Endodermal cell (in vitro differentiated cells): ENCODE results near the gene CACNA1H. TPM values are rescaled to one million over a fixed set of nuclear protein-coding genes. Genes with fewer than 3 reads are reported as not detected.

ENCODE experiments used
- DNase-seq: peaks from one replicate; pipeline ENCODE4 v3.0.0-alpha.2; 2017
- H3K27ac ChIP-seq: 2 replicates; pipeline ENCODE4 v1.5.1; 2013; ENCODE audit warnings: mild to moderate bottlenecking, low read depth, low read length, moderate library complexity
- H3K27me3 ChIP-seq: 2 replicates; pipeline ENCODE4 v1.6.1; 2013; ENCODE audit warnings: mild to moderate bottlenecking, low read length, moderate library complexity; ENCODE audit not compliant: insufficient read depth, control insufficient read depth, poor library complexity, severe bottlenecking
- H3K36me3 ChIP-seq: 2 replicates; pipeline ENCODE4 v1.7.0; 2013; ENCODE audit warnings: mild to moderate bottlenecking, low read length, moderate library complexity; ENCODE audit not compliant: control insufficient read depth, insufficient read depth
- H3K4me1 ChIP-seq: one replicate; pipeline ENCODE4 v1.7.0; 2013; ENCODE audit warnings: low read length; ENCODE audit not compliant: control insufficient read depth, insufficient read depth
- H3K4me3 ChIP-seq: 2 replicates; pipeline ENCODE4 v1.5.1; 2013; ENCODE audit warnings: mild to moderate bottlenecking, low read length, moderate library complexity
- H3K9ac ChIP-seq: 2 replicates; pipeline ENCODE4 v1.6.1; 2013; ENCODE audit warnings: mild to moderate bottlenecking, low read length, moderate library complexity; ENCODE audit not compliant: poor library complexity, severe bottlenecking; ENCODE audit errors: extremely low read depth
- H3K9me3 ChIP-seq: 2 replicates; pipeline ENCODE4 v1.6.1; 2013; ENCODE audit warnings: mild to moderate bottlenecking, low read length, moderate library complexity; ENCODE audit not compliant: control insufficient read depth
- H3K27ac Mint-ChIP-seq: 2 replicates; pipeline ENCODE4 v1.8.0; 2020; ENCODE audit warnings: mixed read lengths
- H3K27me3 Mint-ChIP-seq: 2 replicates; pipeline ENCODE4 v1.8.0; 2021; ENCODE audit warnings: mild to moderate bottlenecking, mixed read lengths; ENCODE audit not compliant: insufficient read depth
- H3K36me3 Mint-ChIP-seq: 2 replicates; pipeline ENCODE4 v1.8.0; 2020; ENCODE audit warnings: low read depth, mixed read lengths
- H3K4me1 Mint-ChIP-seq: 2 replicates; pipeline ENCODE4 v1.8.0; 2020; ENCODE audit warnings: mixed read lengths
- H3K4me3 Mint-ChIP-seq: 2 replicates; pipeline ENCODE4 v1.8.0; 2020; ENCODE audit warnings: mild to moderate bottlenecking, moderate library complexity, mixed read lengths
- H3K9me3 Mint-ChIP-seq: 2 replicates; pipeline ENCODE4 v1.8.0; 2020; ENCODE audit warnings: mild to moderate bottlenecking, mixed read lengths
- CTCF ChIP-seq: fragments of 200-600 bp; sonication (generic); conservative IDR thresholded peaks from 2 replicates; pipeline ENCODE4 v1.5.0; 2021; ENCODE audit warnings: antibody characterized with exemption, mild to moderate bottlenecking
- WGBS, 2 experiments: methylation state at CpG; one replicate each; pipeline versions ENCODE4 v1.1.5 to v1.1.7; 2013; ENCODE audit warnings: missing lambda C conversion rate in 2 of 2, mixed read lengths in 1 of 2; ENCODE audit not compliant: insufficient coverage in 1 of 2, insufficient read length in 1 of 2; 5-methylcytosine and 5-hydroxymethylcytosine counted together
- total RNA-seq, 2 donors: library from RNA; stranded (reverse); fragmentation: NEBNext Ultra II Directional in 1 of 2; extraction: Animal tissue kit (Norgen Biotek cat#: 25700) in 1 of 2; gene quantifications; 2 replicates in 1 of 2; 3 replicates in 1 of 2; pipeline ENCODE4 v1.2.1, GENCODE V29; 2021

CACNA1H gene
- total RNA-seq, 2 donors from 2014 or later: 31.6 to 45.0 TPM

- no peak for TF ChIP-seq CTCF
- H3K4me3 Mint-ChIP-seq: no peak overlapping the region
Measured at GRCh38 chr16:1131378-1131994, 21.4 kb upstream of the CACNA1H start.

GRCh38 chr16:1132431-1132830, 20.5 kb upstream of the CACNA1H start:
- Mint-ChIP-seq H3K4me3 (no peak overlapping the region), H3K36me3 (no peaks in the 10 kb centered on the region), H3K4me1 (no peaks in the 10 kb centered on the region), H3K27me3 (no peaks in the 10 kb centered on the region), H3K9me3 (no peaks in the 10 kb centered on the region), H3K27ac (no peak overlapping the region)
- Histone ChIP-seq H3K4me1 (no peaks in the 10 kb centered on the region), H3K4me3 (no peak overlapping the region), H3K9ac (no peak overlapping the region), H3K9me3 (no peaks in the 10 kb centered on the region), H3K36me3 (no peaks in the 10 kb centered on the region), H3K27me3 (no peaks in the 10 kb centered on the region), H3K27ac (no peak overlapping the region)
- no peak for TF ChIP-seq CTCF
- no peak for DNase-seq
- 80 to 88% methylated on average over 3 to 15 of the region's 15 CpGs for WGBS, 2 experiments

More at GRCh38 chr16:1131378-1131994, 21.4 kb upstream of the CACNA1H start:
- Mint-ChIP-seq H3K27ac (no peak overlapping the region), H3K9me3 (no peaks in the 10 kb centered on the region), H3K27me3 (no peaks in the 10 kb centered on the region), H3K36me3 (no peaks in the 10 kb centered on the region), H3K4me1 (no peaks in the 10 kb centered on the region)
- H3K27me3 ChIP-seq: no peaks in the 10 kb centered on the region
- no peak overlapping the region for H3K27ac ChIP-seq
- H3K4me1 ChIP-seq: no peaks in the 10 kb centered on the region
- 94 to 96% methylated on average over 27 to 35 of the region's 35 CpGs for WGBS, 2 experiments
- H3K9me3 ChIP-seq: no peaks in the 10 kb centered on the region
- H3K9ac ChIP-seq: no peak overlapping the region
- no peak for DNase-seq
- H3K36me3 ChIP-seq: no peaks in the 10 kb centered on the region
- H3K4me3 ChIP-seq: no peak overlapping the region

- Mint-ChIP-seq H3K4me1 (no peaks in the 10 kb centered on the region), H3K36me3 (no peaks in the 10 kb centered on the region), H3K4me3 (no peak overlapping the region), H3K9me3 (no peaks in the 10 kb centered on the region), H3K27me3 (no peaks in the 10 kb centered on the region), H3K27ac (no peak overlapping the region)
- no peak for TF ChIP-seq CTCF
- H3K4me1 ChIP-seq: no peaks in the 10 kb centered on the region
- no peaks in the 10 kb centered on the region for H3K36me3 ChIP-seq
- H3K27ac ChIP-seq: no peak overlapping the region
- no peak overlapping the region for H3K9ac ChIP-seq
- WGBS, 2 experiments: 93 to 94% methylated on average over 14 to 18 of the region's 18 CpGs
- H3K27me3 ChIP-seq: no peaks in the 10 kb centered on the region
- H3K9me3 ChIP-seq: no peaks in the 10 kb centered on the region
- no peak for DNase-seq
- H3K4me3 ChIP-seq: no peak overlapping the region
Measured at GRCh38 chr16:1133271-1133670, 19.6 kb upstream of the CACNA1H start.
